A549 (cell line): ENCODE data around the gene UTY.

Source experiments
- CTCF ChIP-seq: fragments of >200 bp; sonication (Bioruptor Twin); formaldehyde crosslinking; IDR thresholded peaks from 3 replicates; pipeline ENCODE4 v1.5.1; 2016
- TF ChIP-seq, protein P1 (sequence below): fragments of 450-650 bp; IDR thresholded peaks from 2 replicates; pipeline ENCODE4 v1.6.1; 2014; ENCODE audit warnings: antibody characterized with exemption
- TF ChIP-seq, protein P2 (sequence below): IDR thresholded peaks from 2 replicates; pipeline ENCODE4 v1.6.1; 2012

GRCh38 chrY:13488738-13489137 is 8.9 kb upstream of the UTY start:
- no peak for TF ChIP-seq CTCF
- TF ChIP-seq, protein P1, sequence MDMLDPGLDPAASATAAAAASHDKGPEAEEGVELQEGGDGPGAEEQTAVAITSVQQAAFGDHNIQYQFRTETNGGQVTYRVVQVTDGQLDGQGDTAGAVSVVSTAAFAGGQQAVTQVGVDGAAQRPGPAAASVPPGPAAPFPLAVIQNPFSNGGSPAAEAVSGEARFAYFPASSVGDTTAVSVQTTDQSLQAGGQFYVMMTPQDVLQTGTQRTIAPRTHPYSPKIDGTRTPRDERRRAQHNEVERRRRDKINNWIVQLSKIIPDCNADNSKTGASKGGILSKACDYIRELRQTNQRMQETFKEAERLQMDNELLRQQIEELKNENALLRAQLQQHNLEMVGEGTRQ: no peak
- TF ChIP-seq, protein P2, sequence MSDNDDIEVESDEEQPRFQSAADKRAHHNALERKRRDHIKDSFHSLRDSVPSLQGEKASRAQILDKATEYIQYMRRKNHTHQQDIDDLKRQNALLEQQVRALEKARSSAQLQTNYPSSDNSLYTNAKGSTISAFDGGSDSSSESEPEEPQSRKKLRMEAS: no peak
